ENCODE results near the gene MCC. TPM values are rescaled to one million over a fixed set of nuclear protein-coding genes. Genes with fewer than 3 reads are reported as not detected.

Gene MCC
- polyA plus RNA-seq, 2 of the 4 experiments (the other 2 are of a cell fraction), result 0.09 to 0.10 TPM

DNA sequence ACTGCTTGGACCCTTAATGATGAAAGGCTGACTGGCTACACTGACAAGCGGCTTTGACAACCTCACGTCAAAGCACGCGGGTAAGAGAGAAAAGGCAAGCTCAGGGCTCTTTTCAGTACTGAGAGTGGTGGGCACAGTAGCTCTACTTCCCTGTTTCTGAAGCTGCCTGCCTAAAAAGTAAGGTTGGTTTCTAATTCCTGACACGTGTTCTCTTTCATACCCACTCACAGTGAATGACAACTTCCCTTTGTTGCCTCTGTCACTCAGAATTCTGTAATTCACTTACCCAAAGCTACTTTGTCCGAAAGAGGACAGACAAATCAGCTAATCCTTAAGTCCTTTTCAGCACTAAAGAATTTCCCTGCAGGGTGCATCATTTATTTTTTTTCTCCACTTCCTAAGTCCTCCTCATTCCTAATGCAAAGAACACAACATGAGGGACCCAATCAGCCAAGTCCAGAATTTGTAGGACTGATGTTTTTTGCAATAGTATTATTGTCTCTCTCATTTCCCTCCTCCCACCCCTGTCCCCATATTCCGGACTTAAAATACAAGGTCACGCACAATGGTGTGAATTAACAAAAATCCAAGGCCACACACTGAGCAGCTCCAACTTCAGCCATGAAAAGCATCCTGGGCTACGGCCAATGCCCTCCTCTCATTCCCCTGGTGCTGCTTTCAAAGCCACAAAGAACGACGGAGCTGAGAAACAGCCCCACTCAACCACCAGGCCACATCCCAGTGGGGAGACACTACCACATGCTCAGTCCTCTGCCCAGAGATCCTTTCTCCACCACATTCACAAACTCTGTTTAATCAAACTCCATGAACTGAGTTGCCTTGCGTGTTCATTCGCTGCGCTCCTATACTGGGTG is 274.5 kb downstream of the MCC start:
- Histone ChIP-seq H3K4me1 (no peaks in the 10 kb centered on the region), H3K4me2 (no peak overlapping the region), H3K9me3 (no peaks in the 10 kb centered on the region), H3K27ac (no peak overlapping the region), H3K4me3 (no peak overlapping the region)
- WGBS (ENCODE audit: missing lambda C conversion rate), result 62% methylated on average over 14 of the region's 14 CpGs
- ChIA-PET POLR2A (no interaction called here), CTCF (interaction anchor here (1.1 kb wide), 1 partner anchor 22 kb away, joined by 6 read pairs; no protein-coding TSS in a partner anchor)
- ATAC-seq, result no peak
- FAIRE-seq, result no peak
- TF ChIP-seq FOXS1 (CRISPR knock-in tag; IDR thresholded peaks at IDR 0.05), result no peak
- no peak for TF ChIP-seq PBX3 (IDR thresholded peaks at IDR 0.05)
- TF ChIP-seq REST (IDR thresholded peaks at IDR 0.05), result no peak
- TF ChIP-seq, protein P1, sequence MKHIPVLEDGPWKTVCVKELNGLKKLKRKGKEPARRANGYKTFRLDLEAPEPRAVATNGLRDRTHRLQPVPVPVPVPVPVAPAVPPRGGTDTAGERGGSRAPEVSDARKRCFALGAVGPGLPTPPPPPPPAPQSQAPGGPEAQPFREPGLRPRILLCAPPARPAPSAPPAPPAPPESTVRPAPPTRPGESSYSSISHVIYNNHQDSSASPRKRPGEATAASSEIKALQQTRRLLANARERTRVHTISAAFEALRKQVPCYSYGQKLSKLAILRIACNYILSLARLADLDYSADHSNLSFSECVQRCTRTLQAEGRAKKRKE (CRISPR knock-in tag; IDR thresholded peaks at IDR 0.05; ENCODE audit: low read depth), result no peak
- TF ChIP-seq, protein P2, sequence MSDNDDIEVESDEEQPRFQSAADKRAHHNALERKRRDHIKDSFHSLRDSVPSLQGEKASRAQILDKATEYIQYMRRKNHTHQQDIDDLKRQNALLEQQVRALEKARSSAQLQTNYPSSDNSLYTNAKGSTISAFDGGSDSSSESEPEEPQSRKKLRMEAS (IDR thresholded peaks at IDR 0.05), result no peak
- TF ChIP-seq, protein P3, sequence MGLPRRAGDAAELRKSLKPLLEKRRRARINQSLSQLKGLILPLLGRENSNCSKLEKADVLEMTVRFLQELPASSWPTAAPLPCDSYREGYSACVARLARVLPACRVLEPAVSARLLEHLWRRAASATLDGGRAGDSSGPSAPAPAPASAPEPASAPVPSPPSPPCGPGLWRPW (IDR thresholded peaks at IDR 0.05), result no peak
- TF ChIP-seq HDAC2 (IDR thresholded peaks at IDR 0.05), result no peak
- no peak for TF ChIP-seq HEYL (CRISPR knock-in tag; IDR thresholded peaks at IDR 0.05)
- DNase-seq (ENCODE audit: low read depth in 1 of 2, low spot score in 1 of 2), result no peak

DNA sequence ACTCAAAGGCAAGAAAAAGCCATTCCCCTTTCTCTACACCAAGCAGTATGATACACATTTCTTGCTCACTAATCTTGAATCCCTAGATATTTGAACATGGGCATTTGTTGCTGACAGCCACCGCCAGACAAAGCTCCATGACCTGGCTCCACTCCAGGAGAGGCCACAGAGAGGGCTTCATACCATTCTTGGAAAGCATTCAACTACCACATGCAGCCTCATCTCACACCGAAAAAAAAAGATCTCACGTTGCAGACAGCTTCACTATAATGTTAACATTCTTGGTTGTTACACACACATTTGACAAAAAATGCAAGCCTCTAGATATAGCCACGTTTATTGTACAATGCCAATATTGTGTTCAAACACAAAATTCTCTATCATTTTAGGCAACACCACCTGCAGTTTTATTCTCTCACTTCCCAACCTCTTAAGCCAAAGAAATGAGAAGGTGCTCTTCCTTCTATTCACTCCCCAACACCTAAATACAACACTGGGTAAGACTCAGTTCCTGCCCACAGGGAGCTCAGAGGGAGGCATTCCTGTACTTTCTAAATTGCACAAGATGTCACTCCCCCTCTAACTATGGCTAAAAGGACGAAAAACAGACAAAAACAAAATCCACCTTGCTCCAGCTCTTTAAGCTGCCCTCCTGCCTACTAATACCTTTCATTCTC is 275.9 kb downstream of the MCC start:
- no peak overlapping the region for H3K4me3 ChIP-seq
- no peaks in the 10 kb centered on the region for H3K9me3 ChIP-seq
- no peak for DNase-seq (ENCODE audit: low read depth in 1 of 2, low spot score in 1 of 2)
- CTCF ChIA-PET, result no interaction called here
- H3K27ac ChIP-seq, result no peak overlapping the region
- no peak overlapping the region for H3K4me2 ChIP-seq
- 2% methylated on average over 5 of the region's 5 CpGs for WGBS (ENCODE audit: missing lambda C conversion rate)
- no peak for TF ChIP-seq HMGXB4 (CRISPR knock-in tag; IDR thresholded peaks at IDR 0.05; ENCODE audit: borderline replicate concordance)
- no peak for TF ChIP-seq EHMT2 (IDR thresholded peaks at IDR 0.05; ENCODE audit: low read depth)
- no peak for TF ChIP-seq POLR2A (IDR thresholded peaks at IDR 0.05; ENCODE audit: low read length)
- TF ChIP-seq RARB (CRISPR knock-in tag; IDR thresholded peaks at IDR 0.05), result no peak
- H3K4me1 ChIP-seq, result no peaks in the 10 kb centered on the region
- no peak for FAIRE-seq
- POLR2A ChIA-PET, result no interaction called here
- no peak for ATAC-seq

- H3K27ac ChIP-seq, result no peak overlapping the region
- no peak for FAIRE-seq
- H3K9me3 ChIP-seq, result no peaks in the 10 kb centered on the region
- WGBS (ENCODE audit: missing lambda C conversion rate), result 28% methylated on average over 4 of the region's 4 CpGs
- H3K4me1 ChIP-seq, result no peaks in the 10 kb centered on the region
- ATAC-seq, result no peak
- ChIA-PET CTCF (no interaction called here), POLR2A (no interaction called here)
- H3K4me3 ChIP-seq, result no peak overlapping the region
- no peak for DNase-seq (ENCODE audit: low read depth in 1 of 2, low spot score in 1 of 2)
- H3K4me2 ChIP-seq, result no peak overlapping the region
- TF ChIP-seq MAFK (IDR thresholded peaks at IDR 0.05; ENCODE audit: partially characterized antibody) (no peak), ELK1 (IDR thresholded peaks at IDR 0.05; ENCODE audit: low read depth, low read length) (no peak), CHD2 (IDR thresholded peaks at IDR 0.05; ENCODE audit: low read length, partially characterized antibody) (no peak), NR3C1 (IDR thresholded peaks at IDR 0.05) (no peak), TFCP2L1 (CRISPR knock-in tag; IDR thresholded peaks at IDR 0.05) (no peak), NFE2L2 (conservative IDR thresholded peaks at IDR 0.05; ENCODE audit: low read length) (no peak), CTCF (IDR thresholded peaks at IDR 0.05) (no peak)
These were observed 278.8 kb downstream of the MCC start for GRCh38 chr5:113209498-113209897.

Measured in A549 (cell line).